Liver (tissue), 9 donors: ENCODE results near the gene POLE2. TPM values are rescaled to one million over a fixed set of nuclear protein-coding genes. Genes with fewer than 3 reads are reported as not detected.

Experiments used
- DNase-seq: peaks from one replicate; pipeline ENCODE4 v3.0.0-alpha.2; 2017; ENCODE audit warnings: low spot score
- H3K27ac ChIP-seq, 2 donors: one replicate each; pipeline ENCODE4 v1.7.0; 2013; ENCODE audit warnings: inconsistent platforms in 2 of 2, low read length in 2 of 2, control low read depth in 1 of 2, low read depth in 1 of 2, mild to moderate bottlenecking in 1 of 2
- H3K27me3 ChIP-seq, 4 donors: one replicate each; pipeline versions ENCODE4 v1.6.1 to v1.7.0; 2013; ENCODE audit warnings: low read length in 3 of 4, inconsistent platforms in 1 of 4, mild to moderate bottlenecking in 1 of 4, moderate library complexity in 1 of 4; ENCODE audit not compliant: control insufficient read depth in 4 of 4, insufficient read depth in 4 of 4
- H3K36me3 ChIP-seq, 4 donors: one replicate each; pipeline versions ENCODE4 v1.6.1 to v1.7.0; 2013; ENCODE audit warnings: low read length in 3 of 4, mild to moderate bottlenecking in 3 of 4, low read depth in 1 of 4, moderate library complexity in 1 of 4; ENCODE audit not compliant: control insufficient read depth in 4 of 4, insufficient read depth in 3 of 4
- H3K4me1 ChIP-seq, 4 donors: one replicate each; pipeline versions ENCODE4 v1.6.1 to v1.7.0; 2013; ENCODE audit warnings: low read length in 3 of 4, mild to moderate bottlenecking in 3 of 4, moderate library complexity in 1 of 4; ENCODE audit not compliant: control insufficient read depth in 4 of 4, insufficient read depth in 4 of 4
- H3K4me3 ChIP-seq, 3 donors: one replicate each; pipeline versions ENCODE4 v1.6.1 to v1.7.0; 2013; ENCODE audit warnings: low read length in 3 of 3, control low read depth in 1 of 3, low read depth in 1 of 3, mild to moderate bottlenecking in 1 of 3
- H3K9ac ChIP-seq, 2 donors: one replicate each; pipeline ENCODE4 v1.7.0; 2013; ENCODE audit warnings: low read length in 2 of 2, mild to moderate bottlenecking in 2 of 2, moderate library complexity in 2 of 2, control low read depth in 1 of 2, low read depth in 1 of 2
- H3K9me3 ChIP-seq, 4 donors: one replicate each; pipeline versions ENCODE4 v1.6.1 to v1.7.0; 2013; ENCODE audit warnings: low read length in 3 of 4; ENCODE audit not compliant: control insufficient read depth in 4 of 4
- ATF3 ChIP-seq: IDR thresholded peaks from 2 replicates; pipeline ENCODE4 v1.6.1; 2016; ENCODE audit warnings: antibody characterized with exemption
- CTCF ChIP-seq: fragments of 150-350 bp; IDR thresholded peaks from 2 replicates; pipeline ENCODE4 v1.5.1; 2017; ENCODE audit warnings: improper control_type of control experiment, low read depth, low read length; ENCODE audit not compliant: missing input control
- EGR1 ChIP-seq, 2 donors: IDR thresholded peaks; 2 replicates each; pipeline ENCODE4 v1.6.1; 2016 to 2018; ENCODE audit warnings: antibody characterized with exemption in 2 of 2, low read depth in 2 of 2
- FOXA1 ChIP-seq: IDR thresholded peaks from 2 replicates; pipeline ENCODE4 v1.6.1; 2016; ENCODE audit warnings: antibody characterized with exemption
- FOXA2 ChIP-seq: IDR thresholded peaks from 2 replicates; pipeline ENCODE4 v1.6.1; 2016; ENCODE audit warnings: antibody characterized with exemption
- JUND ChIP-seq, 2 donors: IDR thresholded peaks; 2 replicates each; pipeline ENCODE4 v1.6.1; 2016; ENCODE audit warnings: antibody characterized with exemption in 2 of 2
- NR2F2 ChIP-seq: IDR thresholded peaks from 2 replicates; pipeline ENCODE4 v1.6.1; 2016; ENCODE audit warnings: antibody characterized with exemption
- RAD21 ChIP-seq, 2 donors: IDR thresholded peaks; 2 replicates each; pipeline ENCODE4 v1.6.1; 2016; ENCODE audit warnings: antibody characterized with exemption in 2 of 2, mild to moderate bottlenecking in 2 of 2
- REST ChIP-seq: IDR thresholded peaks from 2 replicates; pipeline ENCODE4 v1.6.1; 2016; ENCODE audit warnings: antibody characterized with exemption, mild to moderate bottlenecking
- RXRA ChIP-seq, 2 donors: IDR thresholded peaks; 2 replicates each; pipeline ENCODE4 v1.6.1; 2017 to 2018; ENCODE audit warnings: antibody characterized with exemption in 2 of 2, mild to moderate bottlenecking in 1 of 2
- YY1 ChIP-seq: IDR thresholded peaks from 2 replicates; pipeline ENCODE4 v1.6.1; 2016; ENCODE audit warnings: antibody characterized with exemption, mild to moderate bottlenecking
- ZBTB33 ChIP-seq: IDR thresholded peaks from 2 replicates; pipeline ENCODE4 v1.6.1; 2016; ENCODE audit warnings: antibody characterized with exemption
- WGBS: extraction: QIAGEN DNeasy Blood & Tissue Kit; methylation state at CpG from one replicate; pipeline ENCODE4 v1.1.7; 2013; 5-methylcytosine and 5-hydroxymethylcytosine counted together
- polyA plus RNA-seq, 2 donors: library from polyadenylated mRNA; stranded (reverse) in 1 of 2; unstranded in 1 of 2; fragments of 200-250 nt in 1 of 2; fragments of >200 nt in 1 of 2; fragmentation: Nextera tagmentation in 1 of 2; extraction: Ambion mirVana in 1 of 2; gene quantifications; one replicate each; pipeline versions ENCODE4 v1.2.1 to v1.2.3, GENCODE V29; 2013 to 2015
- total RNA-seq, 2 donors: library from RNA; depleted of rRNA; stranded (reverse); fragments of >200 nt; gene quantifications; one replicate each; pipeline ENCODE4 v1.2.3, GENCODE V29; 2014
- donor health status: healthy.
- donor health status: healthy.
- donor health status: healthy.
- donor health status: healthy.
- donor health status: healthy.

The POLE2 gene
- total and polyA plus RNA-seq, 4 donors: 1.3 to 16.5 (median 1.7) TPM

- 71% methylated on average over 7 of the region's 7 CpGs for WGBS
- Histone ChIP-seq H3K27me3 (no peaks in the 10 kb centered on the region), H3K9ac (no peak overlapping the region), H3K27ac (peak overlapping the region; percentile 79 to 83), H3K4me3 (no peak overlapping the region), H3K9me3 (no peaks in the 10 kb centered on the region), H3K36me3 (peaks cover 0 to 6% (median 0%) of the 10 kb centered on the region in 4 donors), H3K4me1 (peaks cover 4 to 43% (median 35%) of the 10 kb centered on the region in 4 donors)
- no peak for DNase-seq
- no peak for TF ChIP-seq REST
- TF ChIP-seq NR2F2: no peak
Measured at GRCh38 chr14:49640540-49641417, 47.2 kb downstream of the POLE2 start.

GRCh38 chr14:49637534-49638078 is 50.4 kb downstream of the POLE2 start:
- 96% methylated on average over 3 of the region's 3 CpGs for WGBS
- Histone ChIP-seq H3K4me3 (no peak overlapping the region), H3K27me3 (no peaks in the 10 kb centered on the region), H3K36me3 (peaks cover 0 to 6% (median 0%) of the 10 kb centered on the region in 4 donors), H3K27ac (no peak overlapping the region), H3K9ac (no peak overlapping the region), H3K4me1 (peaks cover 4 to 43% (median 34%) of the 10 kb centered on the region in 4 donors), H3K9me3 (no peaks in the 10 kb centered on the region)
- TF ChIP-seq YY1 (no peak), ZBTB33 (no peak), RXRA (IDR thresholded peaks at IDR 0.05) (no peak), FOXA2 (no peak), RAD21 (IDR thresholded peaks at IDR 0.05) (no peak), JUND (IDR thresholded peaks at IDR 0.05) (no peak), CTCF (no peak), EGR1 (IDR thresholded peaks at IDR 0.05; ENCODE audit: low read depth in 2 of 2) (no peak), REST (no peak), ATF3 (no peak), NR2F2 (no peak), FOXA1 (no peak)
- DNase-seq: no peak
